GM15510 (cell line): Measurements from ENCODE around the gene PLPP6.

Source experiments
- POLR2A ChIP-seq: IDR thresholded peaks from 3 replicates; pipeline ENCODE4 v1.6.1; 2011; ENCODE audit warnings: borderline replicate concordance; ENCODE audit not compliant: insufficient read length; ENCODE audit errors: extremely low read depth

Gene PLPP6

GRCh38 chr9:4654538-4654937 lies 7.6 kb upstream of the PLPP6 start:
- TF ChIP-seq POLR2A = no peak

DNA sequence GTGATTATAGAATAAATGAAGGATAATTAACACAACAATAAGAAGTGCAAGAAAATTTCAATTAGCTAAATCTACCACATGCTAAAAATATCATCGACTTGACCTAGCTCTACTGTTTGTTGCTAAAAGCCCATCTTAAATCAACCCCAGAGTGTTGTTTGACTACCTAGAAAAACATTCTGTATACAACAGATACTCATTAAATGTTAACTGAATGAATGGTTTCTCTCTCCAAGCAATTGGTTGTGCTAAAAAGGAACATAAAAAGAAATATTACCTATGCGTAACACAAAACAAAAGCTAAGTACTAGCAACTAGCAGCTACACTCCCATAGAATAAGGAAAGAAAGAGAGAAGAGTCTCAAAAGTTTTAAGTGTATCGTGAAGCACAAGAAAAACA lies 5.5 kb upstream of the PLPP6 start:
- TF ChIP-seq POLR2A = no peak

DNA sequence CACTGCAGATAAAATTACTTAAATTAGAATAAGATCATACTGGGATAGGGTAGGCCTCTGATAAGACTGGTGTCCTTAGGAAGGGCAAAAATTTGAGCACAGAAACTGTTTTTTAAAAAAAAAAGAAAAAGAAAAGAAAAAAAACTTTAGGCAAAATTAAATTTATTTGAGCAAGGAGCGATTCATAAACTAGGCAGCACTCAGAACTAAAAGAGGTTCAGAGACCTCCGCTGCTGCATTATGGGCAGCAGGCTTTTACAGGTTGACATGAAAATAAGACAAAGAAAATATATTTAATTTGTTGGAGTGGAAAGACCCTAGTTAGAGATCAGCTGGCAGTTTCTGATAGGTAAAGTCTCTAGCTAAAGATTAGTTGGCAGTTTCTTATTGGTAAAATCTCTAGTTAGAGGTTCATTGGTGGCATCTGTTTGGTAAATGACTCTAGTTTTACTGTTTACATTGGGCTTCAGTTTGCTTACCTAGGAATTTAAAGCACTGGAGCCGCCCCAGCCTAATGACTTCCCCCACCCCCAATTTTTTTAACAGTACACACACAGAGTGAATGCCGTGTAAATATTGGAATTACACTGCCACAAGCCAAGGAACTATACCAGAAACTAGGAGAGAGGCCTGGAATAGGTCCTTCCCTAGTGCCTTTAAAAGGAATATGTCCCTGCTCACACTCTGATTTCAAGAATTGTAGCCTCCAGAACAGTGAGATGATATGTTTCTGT lies 4.5 kb upstream of the PLPP6 start:
- TF ChIP-seq POLR2A = no peak

- TF ChIP-seq POLR2A = no peak
Observed at GRCh38 chr9:4661165-4661564, 929 bp upstream of the PLPP6 start.

DNA sequence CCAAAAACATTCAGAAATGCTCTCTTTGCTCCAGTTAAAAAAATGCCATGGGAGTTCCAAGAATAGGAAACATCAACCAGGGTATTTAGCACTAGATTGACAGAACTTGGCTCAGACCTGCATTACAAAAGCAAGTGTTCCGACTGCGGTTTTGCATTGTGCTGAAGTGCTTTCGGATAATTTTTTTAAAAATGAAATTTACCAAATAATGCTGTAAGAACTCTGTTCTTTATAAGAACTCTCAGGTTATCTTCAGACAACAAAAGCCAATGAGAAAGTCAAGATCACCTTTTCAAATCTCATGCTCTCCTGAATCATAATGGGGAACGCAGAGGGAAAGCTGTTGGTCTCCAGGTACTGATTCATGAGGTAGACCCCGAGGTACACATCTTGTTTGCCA lies 483 bp upstream of the PLPP6 start:
- TF ChIP-seq POLR2A = no peak

DNA sequence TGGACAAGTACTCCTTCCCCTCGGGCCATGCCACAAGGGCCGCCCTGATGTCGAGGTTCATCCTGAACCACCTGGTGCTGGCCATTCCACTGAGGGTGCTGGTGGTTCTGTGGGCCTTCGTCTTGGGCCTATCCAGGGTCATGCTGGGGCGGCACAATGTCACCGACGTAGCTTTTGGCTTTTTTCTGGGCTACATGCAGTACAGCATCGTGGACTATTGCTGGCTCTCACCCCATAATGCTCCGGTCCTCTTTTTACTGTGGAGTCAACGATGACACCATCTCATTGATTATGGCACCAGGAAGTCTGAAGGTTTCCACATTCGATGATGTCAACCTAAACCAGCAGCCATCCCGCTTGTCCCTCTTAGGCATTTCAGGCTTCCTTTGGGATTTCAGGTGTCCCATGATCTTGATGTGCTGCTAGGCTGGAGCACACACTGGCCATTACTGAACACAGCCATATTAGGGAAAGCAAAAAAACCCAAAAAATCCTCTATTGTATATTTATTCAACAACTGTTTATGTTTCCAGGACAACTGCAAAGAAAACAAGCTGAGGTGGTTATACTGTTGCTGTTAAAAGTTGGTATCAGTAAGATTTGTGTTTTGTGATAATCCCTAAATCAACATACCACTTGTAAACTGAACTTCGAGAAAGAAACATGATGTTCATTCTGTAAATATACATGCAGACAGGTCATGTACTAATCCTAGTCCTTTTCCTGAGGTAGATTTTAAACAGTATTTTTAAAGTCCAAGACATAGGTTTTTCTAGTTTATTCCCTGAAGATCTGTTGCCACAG lies 1.1 kb downstream of the PLPP6 start:
- no peak for TF ChIP-seq POLR2A

DNA sequence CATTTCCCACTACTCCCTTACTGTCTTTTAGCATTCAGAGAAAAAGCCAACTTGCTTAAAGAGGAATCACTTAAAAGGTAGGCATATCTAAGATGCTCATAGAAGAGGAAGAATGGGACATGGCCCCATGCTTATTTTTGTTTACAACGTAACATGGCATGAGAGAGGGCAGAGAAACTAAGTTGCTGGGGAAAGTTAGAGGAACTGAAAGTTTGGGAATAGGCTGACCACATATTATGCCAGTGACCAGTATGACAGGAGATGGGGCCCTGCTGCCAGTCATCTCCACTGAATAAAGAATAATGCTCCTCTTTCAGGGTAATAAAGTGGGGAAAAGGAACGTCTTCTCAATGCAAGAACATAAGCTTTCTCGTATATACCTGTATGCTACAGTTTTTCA lies 1.9 kb downstream of the PLPP6 start:
- TF ChIP-seq POLR2A = no peak

GRCh38 chr9:4665357-4665756 lies 3.3 kb downstream of the PLPP6 start:
- no peak for TF ChIP-seq POLR2A

DNA sequence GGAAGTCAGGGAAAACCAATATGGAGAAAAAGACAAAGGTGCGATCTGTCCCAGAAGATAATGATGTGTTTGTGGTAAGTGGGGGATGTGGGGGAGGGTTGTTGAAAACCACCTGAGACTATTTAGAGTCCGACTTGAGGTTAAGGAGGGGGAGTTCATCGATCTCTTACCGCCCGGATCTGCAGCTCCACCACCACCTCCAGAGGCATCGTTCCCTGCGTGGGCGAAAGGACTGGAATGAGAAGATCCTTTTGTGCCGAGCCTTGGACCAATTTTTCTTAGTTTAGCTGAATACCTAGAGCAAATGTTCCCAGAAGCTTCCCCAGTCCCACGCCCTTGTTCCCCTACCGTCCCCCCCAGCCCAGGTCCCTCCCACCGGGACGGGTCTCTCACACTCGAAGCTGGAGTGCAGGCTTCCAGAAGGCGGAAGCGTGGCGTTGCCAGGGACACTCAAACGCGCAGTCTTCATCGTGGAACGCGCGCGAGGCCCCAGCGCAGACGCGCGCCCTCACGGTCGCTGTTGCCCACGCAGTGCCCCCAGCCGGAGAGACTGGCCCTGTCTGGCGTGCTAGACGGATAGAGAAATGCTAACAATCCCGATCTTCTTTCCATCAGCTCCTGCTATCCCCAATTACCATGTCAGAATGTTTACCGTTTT lies 4.1 kb downstream of the PLPP6 start, which contains the start of gene SPATA6L:
Gene SPATA6L, minus strand, starts transcription at position 439 of the 658 bp plus-strand sequence. Its CDS starts 230 bp downstream, at position 209.
- no peak for TF ChIP-seq POLR2A

GRCh38 chr9:4667681-4668080 lies 5.6 kb downstream of the PLPP6 start:
- TF ChIP-seq POLR2A = no peak

- no peak for TF ChIP-seq POLR2A
Observed at GRCh38 chr9:4668604-4669003, 6.5 kb downstream of the PLPP6 start.

DNA sequence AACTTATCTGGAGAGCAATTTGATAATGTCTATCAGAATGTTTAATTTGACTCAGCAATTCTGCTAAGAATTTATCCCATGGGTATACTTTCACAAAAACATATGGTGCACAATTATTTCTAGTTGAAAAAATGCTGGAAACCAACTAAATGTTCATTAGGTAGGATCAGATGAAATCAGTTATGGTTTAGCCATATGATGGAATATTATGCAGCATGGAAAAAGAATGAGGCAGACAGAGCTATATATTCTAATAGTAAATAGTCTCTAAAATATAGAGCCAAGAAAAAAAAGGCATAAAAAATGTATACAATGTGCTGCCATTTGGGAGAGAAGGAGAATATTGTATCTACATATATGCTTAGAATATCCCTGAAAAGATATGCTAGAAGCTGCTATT lies 7.8 kb downstream of the PLPP6 start:
- no peak for TF ChIP-seq POLR2A

DNA sequence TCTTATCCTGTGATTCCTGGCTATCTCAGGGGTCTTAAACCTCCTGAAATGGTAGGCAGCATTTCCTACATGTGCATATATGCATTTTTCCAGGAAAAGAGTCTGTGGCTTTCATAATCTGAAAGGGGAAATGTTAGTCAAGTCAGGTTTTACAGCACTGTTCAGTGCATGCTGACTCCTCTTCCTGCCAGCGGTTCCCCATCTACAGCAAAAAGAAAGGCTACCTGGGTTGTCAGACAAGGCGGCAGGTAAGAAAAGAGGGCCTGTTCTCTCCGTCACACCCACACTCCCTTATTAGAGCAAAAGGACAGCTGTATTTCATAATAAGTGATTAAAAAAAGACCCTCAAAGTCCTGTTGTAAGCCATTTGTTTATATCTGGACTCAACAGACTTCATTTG lies 8.5 kb downstream of the PLPP6 start:
- no peak for TF ChIP-seq POLR2A

DNA sequence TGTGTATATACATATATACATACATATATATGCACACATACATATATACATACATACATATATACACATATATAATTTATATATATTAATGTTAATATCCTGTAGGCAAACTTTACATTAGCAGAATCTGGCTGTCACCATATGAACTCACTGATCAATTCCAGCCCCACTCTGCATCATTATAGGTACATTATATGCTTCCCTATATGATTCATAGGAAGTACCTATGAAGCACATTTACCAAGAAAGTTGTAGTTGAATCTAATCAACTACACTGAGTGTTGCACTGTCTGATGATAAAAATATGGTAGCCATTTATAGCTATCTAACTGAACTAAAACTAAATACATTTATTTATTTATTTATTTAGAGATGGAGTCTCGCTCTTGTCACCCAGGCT lies 9.6 kb downstream of the PLPP6 start:
- TF ChIP-seq POLR2A = no peak

GRCh38 chr9:4674783-4675182 lies 12.7 kb downstream of the PLPP6 start:
- no peak for TF ChIP-seq POLR2A
